ENCODE measurements around the gene CCDC60. TPM values are rescaled to one million over a fixed set of nuclear protein-coding genes. Genes with fewer than 3 reads are reported as not detected.

The CCDC60 gene
- polyA plus RNA-seq, 1 experiment = not detected

- TF ChIP-seq, protein P1, sequence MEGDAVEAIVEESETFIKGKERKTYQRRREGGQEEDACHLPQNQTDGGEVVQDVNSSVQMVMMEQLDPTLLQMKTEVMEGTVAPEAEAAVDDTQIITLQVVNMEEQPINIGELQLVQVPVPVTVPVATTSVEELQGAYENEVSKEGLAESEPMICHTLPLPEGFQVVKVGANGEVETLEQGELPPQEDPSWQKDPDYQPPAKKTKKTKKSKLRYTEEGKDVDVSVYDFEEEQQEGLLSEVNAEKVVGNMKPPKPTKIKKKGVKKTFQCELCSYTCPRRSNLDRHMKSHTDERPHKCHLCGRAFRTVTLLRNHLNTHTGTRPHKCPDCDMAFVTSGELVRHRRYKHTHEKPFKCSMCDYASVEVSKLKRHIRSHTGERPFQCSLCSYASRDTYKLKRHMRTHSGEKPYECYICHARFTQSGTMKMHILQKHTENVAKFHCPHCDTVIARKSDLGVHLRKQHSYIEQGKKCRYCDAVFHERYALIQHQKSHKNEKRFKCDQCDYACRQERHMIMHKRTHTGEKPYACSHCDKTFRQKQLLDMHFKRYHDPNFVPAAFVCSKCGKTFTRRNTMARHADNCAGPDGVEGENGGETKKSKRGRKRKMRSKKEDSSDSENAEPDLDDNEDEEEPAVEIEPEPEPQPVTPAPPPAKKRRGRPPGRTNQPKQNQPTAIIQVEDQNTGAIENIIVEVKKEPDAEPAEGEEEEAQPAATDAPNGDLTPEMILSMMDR (IDR thresholded peaks at IDR 0.05; ENCODE audit: insufficient read depth, low read depth, low read length) = no peak
- ChIA-PET CTCF (no interaction called here), POLR2A (no interaction called here)
These were observed 122.3 kb downstream of the CCDC60 start for GRCh38 chr12:119456824-119457223.

DNA sequence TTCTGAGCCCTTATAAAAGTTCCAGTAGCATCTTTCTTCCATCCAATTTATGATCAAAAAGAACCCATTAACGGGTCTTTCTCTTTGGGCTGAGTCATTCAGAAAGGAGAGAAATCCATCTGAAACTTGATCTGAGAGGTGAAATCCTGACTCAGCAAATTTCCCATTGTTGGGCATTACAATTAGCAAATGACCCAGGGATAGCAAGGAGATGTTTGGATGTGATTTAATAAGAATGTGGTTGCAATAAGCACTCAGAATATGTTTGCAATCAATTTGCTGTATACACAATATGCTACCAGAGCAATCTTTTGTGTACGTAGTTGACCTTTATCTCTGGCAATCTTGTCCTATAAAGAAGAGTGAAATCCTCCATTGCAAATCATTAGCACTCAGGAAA, 122.7 kb downstream of the CCDC60 start:
- Histone ChIP-seq H3K36me3 (ENCODE audit: control insufficient read depth, insufficient read depth, low read length) (no peaks in the 10 kb centered on the region), H3K27me3 (ENCODE audit: control insufficient read depth, insufficient read depth, low read length) (no peaks in the 10 kb centered on the region), H3K4me3 (ENCODE audit: low read depth, low read length) (no peak overlapping the region)
- ChIA-PET POLR2A (no interaction called here), CTCF (no interaction called here)
- DNase-seq (ENCODE audit: low read depth) = no peak
- TF ChIP-seq, protein P1 (IDR thresholded peaks at IDR 0.05; ENCODE audit: insufficient read depth, low read depth, low read length) = no peak

More at GRCh38 chr12:119456824-119457223, 122.3 kb downstream of the CCDC60 start:
- no peaks in the 10 kb centered on the region for H3K27me3 ChIP-seq (ENCODE audit: control insufficient read depth, insufficient read depth, low read length)
- H3K36me3 ChIP-seq (ENCODE audit: control insufficient read depth, insufficient read depth, low read length) = no peaks in the 10 kb centered on the region
- no peak for DNase-seq (ENCODE audit: low read depth)
- H3K4me3 ChIP-seq (ENCODE audit: low read depth, low read length) = no peak overlapping the region

- TF ChIP-seq, protein P1 (IDR thresholded peaks at IDR 0.05; ENCODE audit: insufficient read depth, low read depth, low read length) = no peak
- POLR2A ChIA-PET = no interaction called here
- no peak for DNase-seq (ENCODE audit: low read depth)
- Histone ChIP-seq H3K27me3 (ENCODE audit: control insufficient read depth, insufficient read depth, low read length) (no peaks in the 10 kb centered on the region), H3K36me3 (ENCODE audit: control insufficient read depth, insufficient read depth, low read length) (no peaks in the 10 kb centered on the region), H3K4me3 (ENCODE audit: low read depth, low read length) (no peak overlapping the region)
- CTCF ChIA-PET = no interaction called here
These were observed 125.0 kb downstream of the CCDC60 start for GRCh38 chr12:119459481-119459880.

DNA sequence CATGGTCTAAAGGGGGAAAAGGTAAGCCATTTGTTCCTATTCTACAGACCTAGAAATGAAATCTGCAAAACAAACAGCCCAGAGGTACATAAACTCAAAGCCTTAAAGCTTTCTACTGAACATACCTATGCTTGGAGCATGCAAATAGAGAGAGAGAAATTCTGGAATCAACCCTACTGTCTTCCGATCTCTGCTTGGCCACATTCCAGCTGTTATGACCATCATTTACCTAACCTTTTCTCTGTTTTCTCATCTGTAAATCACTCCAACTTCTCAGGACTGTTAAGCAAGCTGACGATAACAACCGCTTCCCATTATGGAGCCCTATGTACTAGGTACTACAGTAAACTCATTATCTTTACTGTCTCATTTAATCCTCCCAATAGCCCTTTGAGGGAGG, 126.3 kb downstream of the CCDC60 start:
- Histone ChIP-seq H3K27me3 (ENCODE audit: control insufficient read depth, insufficient read depth, low read length) (no peaks in the 10 kb centered on the region), H3K4me3 (ENCODE audit: low read depth, low read length) (no peak overlapping the region), H3K36me3 (ENCODE audit: control insufficient read depth, insufficient read depth, low read length) (no peaks in the 10 kb centered on the region)
- DNase-seq (ENCODE audit: low read depth) = no peak
- TF ChIP-seq, protein P1 (IDR thresholded peaks at IDR 0.05; ENCODE audit: insufficient read depth, low read depth, low read length) = no peak
- ChIA-PET POLR2A (no interaction called here), CTCF (interaction anchor here (1.2 kb wide), 1 partner anchor 47 kb away, joined by 3 read pairs; no protein-coding TSS in a partner anchor)

- ChIA-PET POLR2A (no interaction called here), CTCF (no interaction called here)
- no peak for DNase-seq (ENCODE audit: low read depth)
- Histone ChIP-seq H3K36me3 (ENCODE audit: control insufficient read depth, insufficient read depth, low read length) (no peaks in the 10 kb centered on the region), H3K4me3 (ENCODE audit: low read depth, low read length) (no peak overlapping the region), H3K27me3 (ENCODE audit: control insufficient read depth, insufficient read depth, low read length) (no peaks in the 10 kb centered on the region)
- TF ChIP-seq, protein P1 (IDR thresholded peaks at IDR 0.05; ENCODE audit: insufficient read depth, low read depth, low read length) = no peak
These were observed 127.2 kb downstream of the CCDC60 start for GRCh38 chr12:119461636-119462214.
